Adipocyte (in vitro differentiated cells): Measurements from ENCODE around the gene SLC15A3.
"Not testable (repeated sequence)": the region's sequence is repeated elsewhere in the genome, so short reads cannot be mapped to it uniquely, and the experiment has no call there.

Source experiments
- DNase-seq: peaks from one replicate; pipeline ENCODE4 v3.0.0-alpha.2; 2015; ENCODE audit warnings: low read depth
- H3K27me3 ChIP-seq: replicated peaks from 2 replicates; pipeline ENCODE4 v1.7.0; 2013; ENCODE audit warnings: mild to moderate bottlenecking, low read length, moderate library complexity; ENCODE audit not compliant: control insufficient read depth, insufficient read depth
- H3K36me3 ChIP-seq: 2 replicates; pipeline ENCODE4 v1.7.0; 2013; ENCODE audit warnings: low read length, mild to moderate bottlenecking, moderate library complexity; ENCODE audit not compliant: control insufficient read depth, insufficient read depth, severe bottlenecking
- H3K4me1 ChIP-seq: 2 replicates; pipeline ENCODE4 v1.7.0; 2013; ENCODE audit warnings: mild to moderate bottlenecking, low read length, moderate library complexity; ENCODE audit not compliant: control insufficient read depth, insufficient read depth
- H3K4me3 ChIP-seq: 2 replicates; pipeline ENCODE4 v1.7.0; 2013; ENCODE audit warnings: mild to moderate bottlenecking, low read length, moderate library complexity
- H3K9ac ChIP-seq: 2 replicates; pipeline ENCODE4 v1.7.0; 2013; ENCODE audit warnings: mild to moderate bottlenecking, low read length, moderate library complexity
- H3K9me3 ChIP-seq: 2 replicates; pipeline ENCODE4 v1.7.0; 2013; ENCODE audit warnings: mild to moderate bottlenecking, low read length, moderate library complexity; ENCODE audit not compliant: control insufficient read depth

Gene SLC15A3

GRCh38 chr11:60974316-60974715 lies 22.3 kb upstream of the SLC15A3 start:
- H3K36me3 ChIP-seq, DNase-seq, H3K4me1 ChIP-seq, H3K9ac ChIP-seq, H3K9me3 ChIP-seq, H3K4me3 ChIP-seq: not testable (repeated sequence)
- H3K27me3 ChIP-seq, result peaks cover 45% of the 10 kb centered on the region

DNA sequence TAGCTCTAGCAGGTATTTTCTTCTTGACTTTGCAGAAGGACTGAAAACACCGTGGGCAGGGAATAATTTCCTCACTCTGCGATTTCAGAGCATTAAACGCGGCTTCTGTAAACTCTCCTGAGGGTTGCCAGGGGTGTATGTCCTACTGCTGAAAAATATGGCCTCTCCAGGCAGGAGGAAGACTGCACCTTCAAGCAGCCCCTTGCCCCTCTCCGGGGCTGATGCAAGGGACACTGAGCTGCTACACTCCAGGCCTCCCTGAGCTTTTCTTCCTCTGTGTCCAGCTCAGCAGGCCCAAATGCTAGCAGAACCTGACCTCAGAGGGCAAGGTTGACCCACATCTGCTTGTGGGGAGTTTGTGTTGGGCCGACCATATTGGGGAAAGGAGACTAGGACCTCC lies 21.7 kb upstream of the SLC15A3 start:
- Histone ChIP-seq H3K9ac (no peak overlapping the region), H3K4me3 (no peak overlapping the region), H3K27me3 (peaks cover 39% of the 10 kb centered on the region), H3K9me3 (peaks cover 4% of the 10 kb centered on the region), H3K4me1 (no peaks in the 10 kb centered on the region), H3K36me3 (no peaks in the 10 kb centered on the region)
- DNase-seq, result no peak

GRCh38 chr11:60972182-60973030 lies 20.4 kb upstream of the SLC15A3 start:
- H3K27me3 ChIP-seq, result peaks cover 30% of the 10 kb centered on the region
- no peak overlapping the region for H3K9ac ChIP-seq
- no peaks in the 10 kb centered on the region for H3K36me3 ChIP-seq
- H3K4me1 ChIP-seq, result no peaks in the 10 kb centered on the region
- H3K4me3 ChIP-seq, result no peak overlapping the region
- H3K9me3 ChIP-seq, result peaks cover 12% of the 10 kb centered on the region
- DNase-seq, result no peak

DNA sequence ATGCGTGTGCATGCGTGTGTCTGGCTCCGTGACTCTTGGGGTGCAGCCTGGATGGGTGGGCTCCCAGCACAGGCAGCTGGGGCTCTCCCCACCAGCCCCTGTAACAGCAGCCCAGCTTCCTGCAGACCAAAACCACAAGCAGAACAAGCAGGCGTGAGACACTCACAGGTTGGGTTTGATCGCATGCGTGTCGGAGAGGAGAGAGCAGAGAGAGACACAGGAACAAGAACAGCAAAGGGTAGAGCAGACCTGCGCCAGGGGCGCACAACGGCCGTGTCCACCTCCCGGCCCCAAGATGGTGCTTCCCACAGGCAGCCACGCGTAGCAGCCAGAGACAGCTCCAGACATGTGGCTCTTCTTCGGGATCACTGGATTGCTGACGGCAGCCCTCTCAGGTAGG lies 19.5 kb upstream of the SLC15A3 start, which contains the start of gene CD6:
CD6 (plus strand) TSS at position 161 of the 400 bp plus-strand sequence; CDS start at position 347, 186 bp downstream.
- Histone ChIP-seq H3K4me1 (no peaks in the 10 kb centered on the region), H3K9ac (no peak within 1 kb of the TSS), H3K9me3 (peaks cover 12% of the 10 kb centered on the region), H3K36me3 (no peaks in the 10 kb centered on the region), H3K4me3 (no peak within 1 kb of the TSS), H3K27me3 (peaks cover 27% of the 10 kb centered on the region)
- DNase-seq, result no peak

DNA sequence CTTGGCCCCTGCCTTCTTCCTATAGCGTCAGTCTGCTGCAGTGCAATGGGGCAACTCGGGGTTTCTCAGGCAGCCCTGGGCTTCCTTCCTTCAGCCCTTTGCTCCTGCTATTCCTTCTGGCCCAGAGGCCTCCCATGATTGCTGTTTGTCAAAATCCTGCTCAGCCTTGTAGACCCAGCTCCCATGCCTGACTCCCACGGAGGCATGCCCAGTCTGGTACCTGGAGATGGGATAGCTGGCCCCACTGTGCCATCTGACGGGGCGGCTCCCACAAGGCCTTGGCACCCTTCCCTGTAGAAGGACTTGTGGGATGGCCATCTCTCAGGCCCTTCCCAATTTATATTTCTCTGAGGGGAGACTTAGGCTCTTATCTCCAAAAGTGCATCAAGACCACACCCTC lies 18.9 kb upstream of the SLC15A3 start:
- peaks cover 33% of the 10 kb centered on the region for H3K27me3 ChIP-seq
- H3K9me3 ChIP-seq, result peaks cover 12% of the 10 kb centered on the region
- H3K9ac ChIP-seq, result no peak overlapping the region
- H3K4me1 ChIP-seq, result no peaks in the 10 kb centered on the region
- H3K4me3 ChIP-seq, result no peak overlapping the region
- no peak for DNase-seq
- H3K36me3 ChIP-seq, result no peaks in the 10 kb centered on the region

DNA sequence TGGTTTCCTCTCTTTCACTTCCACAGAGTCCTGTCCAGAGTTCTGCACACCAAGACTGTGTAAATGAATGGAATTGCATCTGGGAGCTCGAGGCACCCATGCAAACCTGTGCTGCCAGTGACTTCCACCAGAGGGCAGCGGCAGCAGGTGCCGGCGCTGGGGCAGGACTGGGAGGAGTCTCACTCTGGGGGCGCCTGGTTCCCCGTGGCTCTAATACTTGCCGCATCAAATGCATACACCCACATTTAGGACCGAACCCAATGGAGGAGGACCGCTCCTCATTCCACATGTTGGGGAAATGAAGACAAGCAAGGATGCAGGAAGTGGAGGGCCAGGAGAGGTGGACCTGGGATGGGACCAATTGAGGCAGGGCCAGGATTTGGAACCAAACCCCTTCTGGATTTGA lies 18.4 kb upstream of the SLC15A3 start:
- no peak overlapping the region for H3K9ac ChIP-seq
- peaks cover 12% of the 10 kb centered on the region for H3K9me3 ChIP-seq
- H3K27me3 ChIP-seq, result peaks cover 33% of the 10 kb centered on the region
- DNase-seq, result peak; percentile 56
- no peak overlapping the region for H3K4me3 ChIP-seq
- H3K36me3 ChIP-seq, result no peaks in the 10 kb centered on the region
- no peaks in the 10 kb centered on the region for H3K4me1 ChIP-seq

GRCh38 chr11:60968223-60968622 lies 16.2 kb upstream of the SLC15A3 start:
- Histone ChIP-seq H3K4me3 (no peak overlapping the region), H3K4me1 (no peaks in the 10 kb centered on the region), H3K9me3 (peaks cover 12% of the 10 kb centered on the region), H3K27me3 (peaks cover 25% of the 10 kb centered on the region), H3K36me3 (no peaks in the 10 kb centered on the region), H3K9ac (no peak overlapping the region)
- DNase-seq, result no peak

- no peak overlapping the region for H3K9ac ChIP-seq
- H3K27me3 ChIP-seq, result peaks cover 15% of the 10 kb centered on the region
- no peak for DNase-seq
- H3K9me3 ChIP-seq, result peaks cover 12% of the 10 kb centered on the region
- no peak overlapping the region for H3K4me3 ChIP-seq
- H3K36me3 ChIP-seq, result no peaks in the 10 kb centered on the region
- no peaks in the 10 kb centered on the region for H3K4me1 ChIP-seq
These were observed 14.9 kb upstream of the SLC15A3 start for GRCh38 chr11:60966890-60967289.

- peaks cover 12% of the 10 kb centered on the region for H3K9me3 ChIP-seq
- DNase-seq, result no peak
These were observed 12.8 kb upstream of the SLC15A3 start for GRCh38 chr11:60964801-60965200.

GRCh38 chr11:60960405-60960804 lies 8.4 kb upstream of the SLC15A3 start:
- H3K9ac ChIP-seq, result no peak overlapping the region
- no peaks in the 10 kb centered on the region for H3K9me3 ChIP-seq
- no peak for DNase-seq
- H3K4me3 ChIP-seq, result no peak overlapping the region
- peaks cover 18% of the 10 kb centered on the region for H3K4me1 ChIP-seq
- H3K27me3 ChIP-seq, result no peaks in the 10 kb centered on the region
- no peaks in the 10 kb centered on the region for H3K36me3 ChIP-seq

More at GRCh38 chr11:60964801-60965200, 12.8 kb upstream of the SLC15A3 start:
- Histone ChIP-seq H3K4me3 (no peak overlapping the region), H3K36me3 (no peaks in the 10 kb centered on the region), H3K9ac (no peak overlapping the region), H3K4me1 (peaks cover 6% of the 10 kb centered on the region), H3K27me3 (peaks cover 10% of the 10 kb centered on the region)

DNA sequence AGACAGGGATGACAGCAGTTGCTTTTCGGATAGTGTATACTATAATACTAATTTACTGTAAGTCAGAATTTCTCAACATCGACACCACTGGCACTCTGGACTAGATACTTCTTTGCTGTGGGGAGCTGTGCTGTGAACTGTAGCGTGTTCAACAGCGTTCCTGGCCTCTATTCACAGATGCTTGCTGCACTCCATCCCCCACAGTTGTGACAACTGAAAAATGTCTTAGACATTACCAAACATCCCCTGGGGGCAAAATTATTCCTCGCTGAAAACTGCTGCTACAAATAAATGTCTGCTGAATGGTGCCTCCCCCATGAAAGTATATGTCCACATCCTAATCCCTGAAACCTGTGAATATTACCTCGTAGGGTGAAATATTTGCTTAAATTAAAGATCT lies 7.5 kb upstream of the SLC15A3 start:
- Histone ChIP-seq H3K4me1 (peaks cover 18% of the 10 kb centered on the region), H3K27me3 (no peaks in the 10 kb centered on the region), H3K36me3 (no peaks in the 10 kb centered on the region), H3K4me3 (no peak overlapping the region), H3K9me3 (no peaks in the 10 kb centered on the region), H3K9ac (no peak overlapping the region)
- DNase-seq, result peak; percentile 24
